ENCODE measurements around the gene KMT5C.
A peak's percentile ranks its signal among the peaks of the same experiment; 100 is the strongest.

Gene KMT5C

DNA sequence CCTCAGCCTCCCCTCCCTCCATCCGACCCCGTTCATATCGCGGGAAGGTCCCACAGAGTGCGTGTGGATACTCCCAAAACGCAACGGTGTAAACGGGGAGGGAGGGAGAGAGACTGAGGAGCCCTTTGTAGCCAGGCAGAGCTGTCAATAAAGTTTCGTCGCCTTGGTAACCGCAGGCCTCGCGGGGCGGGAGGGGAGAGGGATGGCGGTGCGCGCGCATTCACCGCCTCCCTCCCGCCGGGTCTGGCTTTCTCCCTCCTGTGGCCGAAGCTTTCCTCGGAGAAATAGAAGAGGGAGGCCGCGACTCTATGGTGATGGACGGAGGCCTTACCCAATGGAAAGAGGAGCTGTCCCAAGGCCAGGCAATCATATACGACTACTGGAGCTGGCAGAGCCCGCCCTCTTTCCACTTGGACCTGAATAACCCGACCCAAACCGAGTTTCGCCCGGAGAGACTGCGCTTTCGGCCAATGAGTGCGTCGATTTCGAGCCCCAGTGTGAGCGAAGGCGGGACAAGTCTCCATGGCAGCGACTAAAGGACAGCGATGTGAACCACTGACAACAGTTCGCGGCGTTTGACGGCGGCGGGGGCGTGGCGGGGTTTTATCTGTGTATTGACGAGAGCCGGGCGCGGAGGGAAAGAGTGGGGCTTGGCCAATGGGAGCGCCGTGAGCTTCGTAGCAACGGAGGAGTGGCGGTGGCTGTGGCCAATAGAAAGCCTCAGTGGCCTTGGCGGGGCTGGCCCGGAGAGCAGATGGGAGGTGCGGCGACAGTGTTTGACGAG lies at the start of gene KMT5C:
Gene KMT5C (plus strand): TSS at position 772 of the 784 bp plus-strand sequence. CDS start 2,061 bp downstream, outside the sequence.
- peak; percentile 100 for DNase-seq (ENCODE audit: low read depth)

- no peak for DNase-seq (ENCODE audit: low read depth)
Measured at GRCh38 chr19:55297267-55297666, 42.4 kb upstream of the KMT5C start.

DNA sequence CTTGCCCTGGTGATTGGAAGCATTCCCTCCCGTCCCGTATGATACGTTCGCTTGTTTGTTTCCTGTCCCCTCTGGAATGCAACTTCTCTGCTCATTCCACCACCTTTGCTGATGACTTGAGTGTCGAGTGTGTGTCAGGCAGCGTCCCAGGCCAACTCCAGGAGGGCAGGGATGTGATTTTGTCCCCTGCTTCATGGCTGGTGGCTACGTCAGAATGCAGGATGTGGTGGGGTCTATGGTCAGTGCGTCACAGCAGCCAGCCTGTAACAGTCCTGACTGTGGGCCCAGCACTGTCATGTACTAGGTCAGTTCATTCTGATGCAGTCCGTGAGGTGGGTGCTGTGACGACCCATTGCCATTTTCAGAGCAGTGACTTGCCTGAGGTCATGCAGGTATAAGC lies 39.7 kb upstream of the KMT5C start:
- DNase-seq (ENCODE audit: low read depth) = no peak

- no peak for DNase-seq (ENCODE audit: low read depth)
Measured at GRCh38 chr19:55300886-55301458, 38.7 kb upstream of the KMT5C start.

GRCh38 chr19:55301459-55302317 lies 38.0 kb upstream of the KMT5C start:
- DNase-seq (ENCODE audit: low read depth) = peak; percentile 77

DNA sequence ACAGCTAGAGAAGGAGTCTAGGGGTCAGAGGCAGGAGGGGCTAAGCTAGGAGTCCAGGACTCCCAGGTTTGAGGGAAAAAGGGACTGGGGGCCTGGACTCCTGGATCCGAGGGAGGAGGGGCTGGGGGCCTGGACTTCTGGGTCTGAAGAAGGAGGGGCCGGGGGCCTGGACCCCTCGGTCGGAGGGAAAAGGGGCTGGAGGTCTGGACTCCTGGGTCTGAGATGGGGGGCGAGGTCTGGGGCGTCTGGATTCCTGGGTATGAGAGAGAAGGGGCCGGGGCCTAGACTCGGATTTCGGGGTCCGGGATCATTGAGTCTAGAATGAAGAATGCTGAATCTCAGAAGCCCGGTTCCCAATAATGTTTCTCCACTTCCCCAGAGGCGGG lies 37.4 kb upstream of the KMT5C start:
- no peak for DNase-seq (ENCODE audit: low read depth)

DNA sequence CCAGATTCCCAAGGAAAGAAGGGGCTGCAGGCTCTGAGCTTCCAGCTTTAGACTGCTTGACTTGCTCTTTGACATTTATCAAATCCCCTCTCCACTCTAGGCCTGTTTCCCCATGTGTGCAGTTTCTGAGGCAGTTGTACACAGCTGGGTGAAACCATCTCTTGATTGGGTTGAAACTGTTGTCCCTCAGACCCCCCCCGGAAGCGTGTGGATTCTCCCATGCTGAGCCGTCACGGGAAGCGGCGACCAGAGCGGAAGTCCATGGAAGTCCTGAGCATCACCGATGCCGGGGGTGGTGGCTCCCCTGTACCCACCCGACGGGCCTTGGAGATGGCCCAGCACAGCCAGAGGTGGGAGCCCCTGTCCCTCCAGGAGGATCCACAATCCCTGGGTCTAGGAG lies 36.2 kb upstream of the KMT5C start:
- DNase-seq (ENCODE audit: low read depth) = no peak

DNA sequence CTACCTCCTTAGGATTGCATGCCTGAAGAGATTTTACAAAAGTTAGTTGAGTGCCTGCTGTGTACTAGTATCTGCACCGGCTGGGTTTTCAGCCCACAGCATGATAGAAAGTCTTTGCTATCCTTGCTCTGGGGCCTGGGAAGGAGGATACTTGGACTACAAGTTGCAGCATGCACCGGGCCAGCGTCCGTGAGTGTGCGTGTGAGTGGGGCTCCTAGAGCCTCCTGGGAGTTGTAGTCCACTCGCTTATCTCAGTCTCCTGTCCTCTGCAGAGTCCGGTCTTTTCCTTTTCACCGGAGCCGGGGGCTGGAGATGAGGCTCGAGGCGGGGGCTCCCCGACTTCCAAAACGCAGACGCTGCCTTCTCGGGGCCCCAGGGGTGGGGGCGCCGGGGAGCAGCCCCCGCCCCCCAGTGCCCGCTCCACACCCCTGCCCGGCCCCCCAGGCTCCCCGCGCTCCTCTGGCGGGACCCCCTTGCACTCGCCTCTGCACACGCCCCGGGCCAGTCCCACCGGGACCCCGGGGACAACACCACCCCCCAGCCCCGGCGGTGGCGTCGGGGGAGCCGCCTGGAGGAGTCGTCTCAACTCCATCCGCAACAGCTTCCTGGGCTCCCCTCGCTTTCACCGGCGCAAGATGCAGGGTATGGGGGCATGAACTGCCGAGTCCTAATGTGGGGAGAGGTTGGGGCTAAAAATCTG lies 35.2 kb upstream of the KMT5C start:
- DNase-seq (ENCODE audit: low read depth) = no peak

DNA sequence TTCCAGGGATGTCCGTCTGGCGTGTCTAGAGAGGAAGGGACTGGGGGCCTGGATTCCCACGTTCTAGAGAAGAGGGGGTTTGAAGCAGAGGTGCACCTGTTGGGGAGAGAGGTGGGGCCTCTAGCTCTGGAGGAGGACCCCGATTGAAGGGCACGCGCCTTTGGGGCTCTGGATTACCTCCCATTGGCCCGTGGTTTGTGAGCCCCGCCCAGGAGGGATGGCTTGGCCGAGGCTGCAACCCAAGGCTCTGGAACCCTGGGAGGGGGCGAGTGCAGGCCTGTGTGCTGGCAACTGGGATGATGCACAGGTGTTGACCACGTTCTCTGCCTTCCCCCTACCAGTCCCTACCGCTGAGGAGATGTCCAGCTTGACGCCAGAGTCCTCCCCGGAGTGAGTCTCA lies 34.7 kb upstream of the KMT5C start:
- no peak for DNase-seq (ENCODE audit: low read depth)

DNA sequence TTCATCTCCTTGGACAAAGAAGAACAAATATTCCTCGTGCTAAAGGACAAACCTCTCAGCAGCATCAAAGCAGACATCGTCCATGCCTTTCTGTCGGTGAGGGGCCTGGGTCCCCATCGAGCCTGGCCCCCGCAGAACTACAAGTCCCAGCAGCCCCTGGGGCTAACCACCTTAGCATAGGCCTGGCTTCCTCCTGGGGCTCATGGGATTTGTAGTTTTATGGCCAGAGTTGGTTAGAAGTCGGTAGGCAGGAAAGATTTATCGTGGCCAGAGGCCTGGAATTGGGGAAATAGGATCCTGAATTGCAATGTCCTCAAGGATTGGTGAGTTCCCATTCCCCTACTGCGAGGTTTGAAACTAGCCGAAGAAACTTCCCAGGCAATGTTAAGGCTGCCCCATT lies 34.2 kb upstream of the KMT5C start:
- DNase-seq (ENCODE audit: low read depth) = peak; percentile 29

GRCh38 chr19:55305983-55306562 lies 33.6 kb upstream of the KMT5C start:
- DNase-seq (ENCODE audit: low read depth) = no peak

GRCh38 chr19:55306712-55307111 lies 33.0 kb upstream of the KMT5C start:
- no peak for DNase-seq (ENCODE audit: low read depth)

- no peak for DNase-seq (ENCODE audit: low read depth)
Measured at GRCh38 chr19:55308281-55308680, 31.4 kb upstream of the KMT5C start.

DNA sequence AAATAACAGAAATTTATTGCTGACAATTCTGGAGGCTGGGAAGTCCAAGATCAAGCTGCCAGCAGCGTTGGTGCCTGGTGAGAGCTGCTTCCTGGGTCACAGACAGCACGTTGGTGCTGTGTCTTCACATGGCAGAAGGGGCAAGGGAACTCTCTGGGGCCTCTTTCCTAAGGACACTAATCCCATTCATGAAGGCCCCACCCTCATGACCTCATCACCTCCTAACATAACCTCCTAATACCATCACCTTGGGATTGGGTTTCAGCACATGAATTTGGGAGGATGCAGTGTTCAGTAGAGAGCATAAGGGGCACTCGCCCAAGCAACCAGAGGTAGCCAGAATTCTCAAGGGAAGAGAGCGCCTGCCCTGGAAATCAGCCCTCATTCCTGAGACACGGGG lies 30.2 kb upstream of the KMT5C start:
- no peak for DNase-seq (ENCODE audit: low read depth)

GRCh38 chr19:55310498-55310897 lies 29.2 kb upstream of the KMT5C start:
- DNase-seq (ENCODE audit: low read depth) = no peak

DNA sequence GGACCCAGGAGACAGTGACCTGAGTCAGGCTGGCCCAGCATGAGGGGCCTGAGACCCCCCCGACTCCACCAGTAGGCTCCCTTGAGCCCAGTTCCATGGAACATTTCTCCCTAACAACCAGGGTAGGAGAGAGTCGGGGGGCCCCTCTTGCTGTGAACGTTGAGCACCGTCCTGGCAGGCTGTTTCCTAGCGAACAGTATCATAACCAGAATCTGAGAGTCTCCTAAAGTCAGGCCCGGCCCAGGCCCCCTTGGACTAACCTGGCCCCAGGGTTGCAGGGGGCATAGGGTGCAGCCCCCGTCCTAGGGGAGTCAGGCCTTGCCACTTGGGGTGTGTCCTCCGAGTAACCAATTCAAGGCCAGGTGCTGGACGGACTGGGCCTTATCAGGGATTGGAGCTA lies 28.3 kb upstream of the KMT5C start:
- no peak for DNase-seq (ENCODE audit: low read depth)

GRCh38 chr19:55311797-55312196 lies 27.9 kb upstream of the KMT5C start:
- DNase-seq (ENCODE audit: low read depth) = no peak

DNA sequence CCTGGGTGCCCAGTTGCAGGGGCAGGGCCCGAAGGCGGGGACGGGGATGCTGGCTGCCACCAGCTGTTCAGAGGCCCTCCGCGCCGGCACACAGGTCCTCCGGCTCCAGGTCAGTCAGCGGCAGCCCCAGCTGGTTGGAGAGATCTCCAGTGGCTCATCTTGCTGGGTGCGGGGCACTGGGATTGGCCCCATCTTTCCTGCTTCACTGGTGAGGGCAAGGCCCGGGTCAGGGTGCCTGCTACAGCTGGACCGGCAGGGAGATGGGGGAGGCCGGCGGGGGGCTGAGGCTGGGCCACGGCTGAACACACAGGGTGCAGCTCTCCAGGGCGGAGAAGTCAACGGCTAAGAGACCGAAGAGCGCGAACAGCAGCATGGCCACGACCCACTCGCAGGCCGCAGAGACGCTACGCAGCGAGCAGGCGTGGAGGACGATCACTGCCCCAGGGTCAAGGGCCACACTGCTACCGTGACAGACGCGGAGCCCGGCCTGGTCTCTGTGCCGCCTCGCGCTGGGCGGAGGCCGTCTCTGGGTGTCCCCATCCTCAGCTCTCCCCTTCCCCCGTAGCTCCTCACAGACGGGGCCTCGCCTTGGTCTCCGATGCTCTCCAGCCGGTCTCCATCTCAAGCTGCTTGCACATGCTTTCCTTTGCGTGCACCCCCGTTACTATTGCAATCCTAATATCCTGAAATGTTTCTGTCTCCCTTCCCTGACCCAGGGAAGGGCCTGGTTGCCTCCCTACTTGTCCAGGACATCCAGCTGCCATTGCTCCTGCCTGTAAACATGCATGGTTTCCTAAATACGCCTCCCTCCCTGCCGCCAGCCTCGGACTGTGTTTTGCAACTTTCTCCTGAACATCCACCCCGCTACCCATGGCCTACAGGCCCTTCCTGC lies 26.8 kb upstream of the KMT5C start:
- no peak for DNase-seq (ENCODE audit: low read depth)

GRCh38 chr19:55314396-55314795 lies 25.3 kb upstream of the KMT5C start:
- no peak for DNase-seq (ENCODE audit: low read depth)

DNA sequence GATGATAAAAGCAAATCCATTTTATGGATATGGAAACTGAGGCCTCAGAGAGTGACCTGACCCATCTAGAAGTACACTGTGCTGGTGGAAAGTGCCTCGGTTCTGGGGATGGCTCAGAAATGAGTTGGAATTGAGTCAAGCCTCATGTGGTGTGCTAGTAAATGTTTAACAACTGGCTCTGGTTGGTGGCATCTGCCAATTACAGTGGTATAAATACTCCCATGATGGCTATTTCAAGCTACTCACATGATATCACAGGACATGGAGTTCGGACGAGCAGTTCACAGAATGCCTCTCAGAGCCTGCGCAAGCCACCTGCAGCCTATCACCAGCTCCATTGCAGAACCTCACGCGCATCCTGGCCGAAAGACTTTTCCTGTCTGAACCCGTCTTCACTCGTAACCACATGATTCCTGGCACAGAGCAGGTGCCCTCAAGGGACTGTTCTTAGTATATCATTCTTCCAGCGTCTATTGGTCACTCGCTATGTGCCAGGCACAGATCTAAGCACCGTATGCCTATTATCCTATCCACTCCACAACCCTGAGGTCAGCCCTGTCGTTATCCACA lies 23.6 kb upstream of the KMT5C start:
- no peak for DNase-seq (ENCODE audit: low read depth)

- DNase-seq (ENCODE audit: low read depth) = no peak
Measured at GRCh38 chr19:55316646-55317045, 23.0 kb upstream of the KMT5C start.

All from T-helper 22 cell (primary cell).